Inflammatory macrophage treated with lipopolysaccharide for 4 hours (primary cell): ENCODE results near the gene CHPT1.
"Not testable (repeated sequence)": the region's sequence is repeated elsewhere in the genome, so short reads cannot be mapped to it uniquely, and the experiment has no call there.

ENCODE experiments used
- DNase-seq: peaks from one replicate; pipeline ENCODE4 v3.0.0-alpha.2; 2020

Gene CHPT1

DNA sequence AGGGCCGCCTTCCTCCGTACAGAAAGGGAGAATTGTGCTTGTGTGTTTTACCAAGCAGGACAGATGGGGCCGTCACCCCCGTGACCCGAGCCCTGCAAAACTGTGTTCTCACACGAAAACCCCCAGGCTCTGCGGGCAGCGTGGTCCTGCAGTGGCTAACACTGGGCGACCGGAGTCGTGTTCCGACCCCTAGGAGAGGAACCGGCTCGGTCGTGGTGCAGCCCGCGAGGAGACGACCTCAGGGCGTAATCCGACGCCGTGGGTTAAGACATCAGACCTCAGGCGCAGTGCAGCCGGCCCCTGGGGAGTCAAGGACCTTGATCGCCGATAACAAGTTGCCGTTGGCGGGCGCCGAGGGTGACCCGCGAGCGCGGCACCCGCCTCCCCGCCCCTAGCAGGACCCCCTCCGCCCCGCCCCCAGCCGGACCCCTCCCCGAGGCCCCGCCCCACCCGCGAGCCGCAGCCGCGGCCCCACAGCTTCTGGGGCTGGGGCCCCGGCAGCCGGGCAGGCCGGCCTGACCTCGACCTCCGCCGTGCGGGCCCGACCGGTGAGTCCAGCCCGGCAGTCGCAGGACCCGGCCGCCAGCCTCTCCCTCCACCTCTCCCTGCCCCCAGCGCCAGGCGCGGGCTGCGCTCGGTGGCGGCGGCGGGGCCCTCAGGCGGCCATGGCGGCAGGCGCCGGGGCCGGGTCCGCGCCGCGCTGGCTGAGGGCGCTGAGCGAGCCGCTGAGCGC, at the start of gene CHPT1:
CHPT1 (plus strand) TSS at position 444 of the 733 bp plus-strand sequence; CDS start at position 666, 222 bp downstream.
- peak; percentile 48 for DNase-seq

DNA sequence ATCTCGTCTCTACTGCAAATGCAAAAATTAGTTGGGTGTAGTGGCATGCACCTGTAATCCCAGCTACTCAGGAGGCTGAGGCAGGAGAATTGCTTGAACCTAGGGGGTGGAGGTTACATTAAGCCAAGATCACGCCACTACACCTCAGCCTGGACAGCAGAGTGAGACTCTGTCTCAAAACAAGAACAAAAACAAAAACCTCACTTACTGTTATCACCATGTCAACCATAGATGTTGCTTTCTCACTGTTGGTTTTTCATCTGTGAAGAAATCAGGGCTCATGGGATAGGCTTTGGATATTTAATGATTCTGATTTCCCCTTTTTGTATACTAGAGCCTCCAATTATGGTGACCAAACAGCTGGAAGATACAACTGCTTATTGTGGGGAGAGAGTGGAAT, 49.7 kb upstream of the CHPT1 start:
- DNase-seq: no peak

DNA sequence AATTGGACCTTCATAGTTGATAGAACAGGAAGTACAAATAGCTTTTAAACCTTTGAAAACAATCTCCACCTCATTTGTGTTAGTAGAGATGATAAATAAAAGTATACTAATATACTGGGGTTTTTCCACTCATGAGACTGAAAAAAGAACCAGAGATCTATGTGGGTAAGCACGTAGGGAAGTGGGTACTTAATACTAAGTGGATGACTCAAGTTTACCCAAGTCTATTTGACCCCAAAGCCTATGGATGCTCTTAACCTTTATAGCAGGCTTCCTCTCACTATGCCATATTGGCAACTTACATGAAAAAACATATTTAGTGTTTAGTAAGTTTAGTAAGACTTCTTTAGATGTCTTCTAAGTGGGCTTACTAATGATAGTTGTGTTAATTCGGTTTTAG, 49.2 kb upstream of the CHPT1 start:
- peak; percentile 42 for DNase-seq

DNA sequence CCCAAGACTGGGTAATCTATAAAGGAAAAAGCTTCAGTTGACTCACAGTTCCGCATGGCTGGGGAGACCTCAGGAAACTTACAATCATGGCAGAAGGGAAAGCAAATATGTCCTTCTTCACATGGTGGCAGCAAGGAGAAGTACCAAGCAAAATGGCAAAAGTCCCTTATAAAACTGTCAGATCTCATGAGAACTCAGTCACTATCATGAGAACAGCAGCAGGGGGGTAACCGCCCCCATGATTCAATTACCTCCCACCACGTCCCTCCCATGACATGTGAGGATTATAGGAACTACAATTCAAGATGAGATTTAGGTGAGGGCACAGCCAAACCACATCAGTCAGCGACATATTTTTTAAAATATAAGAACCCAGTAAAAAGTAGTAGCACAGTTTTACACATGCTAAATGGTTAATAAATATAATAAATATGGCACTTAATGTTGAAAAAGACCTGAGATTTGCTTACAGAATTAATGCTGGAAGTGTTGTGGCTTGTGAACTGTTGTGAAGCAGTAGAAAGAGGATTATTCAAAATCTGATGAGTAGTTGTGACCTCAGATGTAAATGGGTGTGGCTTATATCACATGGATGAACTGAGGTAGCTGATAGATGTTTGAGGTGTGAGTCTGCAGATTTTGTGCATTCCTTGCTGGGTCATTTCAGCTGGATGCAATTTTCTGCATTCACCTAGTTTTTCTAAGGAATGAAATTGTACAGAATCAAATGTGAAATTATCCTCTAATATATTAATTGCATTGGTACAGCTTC, 46.9 kb upstream of the CHPT1 start:
- no peak for DNase-seq

DNA sequence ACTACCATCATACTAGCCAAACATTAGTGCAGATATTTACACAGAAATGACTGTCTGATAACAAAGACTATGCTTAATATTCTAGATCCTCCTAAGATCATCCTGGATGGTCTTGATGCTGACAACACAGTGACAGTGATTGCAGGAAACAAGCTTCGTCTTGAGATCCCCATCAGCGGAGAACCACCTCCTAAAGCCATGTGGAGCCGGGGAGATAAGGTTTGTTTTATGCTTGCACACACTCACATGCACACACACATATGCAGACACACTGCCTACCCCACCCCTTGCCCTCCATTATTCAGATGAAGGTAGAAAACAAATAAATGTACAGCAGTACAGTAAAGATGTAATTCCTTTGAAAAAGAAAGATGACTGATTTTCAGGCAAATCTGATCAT, 44.4 kb upstream of the CHPT1 start:
- DNase-seq: no peak

DNA sequence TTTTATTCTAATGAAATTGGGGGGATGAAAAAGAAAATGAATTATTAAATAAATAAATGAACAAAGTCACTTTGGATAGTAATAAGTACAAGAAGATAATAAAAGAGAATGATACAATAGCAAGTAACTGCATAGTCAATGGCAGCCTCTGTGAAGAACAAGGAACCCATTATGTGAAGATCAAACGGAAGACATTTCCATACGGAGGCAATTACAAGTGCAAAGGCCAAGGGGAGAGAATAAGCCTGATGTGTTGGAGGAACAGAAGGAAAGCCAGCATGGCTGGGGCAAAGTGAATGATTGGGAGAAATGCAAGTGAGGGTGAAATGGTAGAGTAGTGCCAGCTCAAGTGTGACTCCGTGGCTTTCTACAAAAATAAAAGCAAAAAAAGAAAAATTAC, 43.9 kb upstream of the CHPT1 start:
- no peak for DNase-seq

DNA sequence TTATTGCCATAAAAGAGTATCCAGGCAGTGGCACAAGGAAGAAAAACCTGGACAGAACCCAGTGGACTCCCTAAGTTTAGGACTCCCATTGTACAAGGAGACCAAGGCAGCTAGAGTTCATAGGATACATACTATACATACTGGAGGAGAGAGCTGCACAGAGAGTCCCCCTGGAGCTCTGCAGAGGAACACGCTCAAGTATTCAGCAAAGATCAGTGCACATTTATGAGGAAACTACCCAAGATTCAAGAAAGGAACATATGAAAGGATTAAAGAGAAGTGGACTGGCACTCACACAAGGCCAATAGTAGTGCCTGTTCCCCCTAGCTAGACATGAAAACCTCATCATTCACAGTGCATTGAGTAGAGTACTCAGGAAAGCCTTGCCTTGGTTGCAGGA, 43.0 kb upstream of the CHPT1 start:
- DNase-seq: no peak

DNA sequence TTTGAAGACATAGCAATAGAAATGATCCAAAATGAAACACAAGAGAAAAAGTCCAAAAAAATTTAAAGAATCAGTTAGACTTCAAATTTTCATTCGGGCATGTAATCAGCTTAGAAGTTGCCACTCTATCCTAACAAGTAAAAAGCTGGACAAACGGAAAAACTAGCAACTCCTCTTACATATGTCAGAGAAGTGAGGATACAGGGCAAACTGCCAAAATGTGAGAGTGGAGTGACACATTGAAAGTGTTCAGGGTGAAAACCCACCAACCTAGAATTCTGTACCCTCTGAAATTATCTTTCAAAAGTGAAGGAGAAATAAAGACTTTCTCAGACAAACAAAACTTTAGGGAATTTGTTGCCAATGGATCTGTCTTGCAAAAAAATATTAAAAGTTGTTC, 42.0 kb upstream of the CHPT1 start:
- DNase-seq: no peak

DNA sequence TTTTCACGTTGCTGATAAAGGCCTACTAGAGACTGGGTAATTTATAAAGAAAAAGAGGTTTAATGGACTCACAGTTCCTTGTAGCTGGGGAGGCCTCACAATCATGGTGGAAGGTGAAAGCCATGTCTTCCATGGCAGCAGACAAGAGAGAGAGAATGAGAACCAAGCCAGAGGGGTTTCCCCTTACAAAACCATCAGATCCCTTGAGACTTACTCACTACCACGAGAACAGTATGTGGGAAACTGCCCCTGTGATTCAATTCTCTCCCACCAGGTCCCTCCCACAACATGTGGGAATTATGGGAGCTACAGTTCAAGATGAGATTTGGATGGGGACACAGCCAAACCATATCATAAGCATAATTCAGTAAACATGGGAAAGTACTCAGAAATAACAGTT, 36.8 kb upstream of the CHPT1 start:
- peak; percentile 47 for DNase-seq

DNA sequence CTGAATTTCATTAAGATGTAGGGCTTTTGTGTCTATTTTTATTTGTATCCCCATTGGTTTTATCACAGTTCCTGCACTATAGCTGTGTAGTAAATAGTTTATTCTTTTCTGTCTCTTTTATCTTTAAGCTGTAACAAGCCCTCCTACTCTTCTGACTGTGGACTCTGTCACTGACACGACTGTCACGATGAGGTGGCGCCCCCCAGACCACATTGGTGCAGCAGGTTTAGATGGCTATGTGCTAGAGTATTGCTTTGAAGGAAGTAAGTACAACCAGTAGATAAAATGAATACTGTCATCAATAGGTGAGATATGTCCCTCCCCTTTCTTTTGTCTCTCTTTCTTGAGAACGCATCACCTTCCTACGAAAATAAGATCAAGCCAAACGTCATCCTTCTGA, 34.1 kb upstream of the CHPT1 start:
- no peak for DNase-seq

DNA sequence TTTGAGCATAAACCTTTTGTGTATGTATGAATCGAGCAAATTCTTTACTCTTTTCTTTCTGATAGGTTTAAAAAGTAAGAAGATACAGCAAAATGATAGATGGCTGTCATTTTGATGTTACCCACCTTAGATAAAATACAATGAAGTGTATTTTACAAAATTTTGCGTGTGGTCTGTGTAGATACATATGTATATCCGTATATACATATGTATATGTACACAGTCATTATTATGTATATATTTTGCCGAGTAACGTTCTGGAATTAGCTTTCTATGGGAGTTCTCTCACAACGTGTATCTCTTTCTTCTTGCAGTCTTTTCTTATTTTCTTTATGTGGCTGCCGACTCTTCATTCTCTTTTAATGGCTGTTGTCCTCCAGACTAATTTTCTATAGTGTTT, 32.4 kb upstream of the CHPT1 start:
- no peak for DNase-seq

DNA sequence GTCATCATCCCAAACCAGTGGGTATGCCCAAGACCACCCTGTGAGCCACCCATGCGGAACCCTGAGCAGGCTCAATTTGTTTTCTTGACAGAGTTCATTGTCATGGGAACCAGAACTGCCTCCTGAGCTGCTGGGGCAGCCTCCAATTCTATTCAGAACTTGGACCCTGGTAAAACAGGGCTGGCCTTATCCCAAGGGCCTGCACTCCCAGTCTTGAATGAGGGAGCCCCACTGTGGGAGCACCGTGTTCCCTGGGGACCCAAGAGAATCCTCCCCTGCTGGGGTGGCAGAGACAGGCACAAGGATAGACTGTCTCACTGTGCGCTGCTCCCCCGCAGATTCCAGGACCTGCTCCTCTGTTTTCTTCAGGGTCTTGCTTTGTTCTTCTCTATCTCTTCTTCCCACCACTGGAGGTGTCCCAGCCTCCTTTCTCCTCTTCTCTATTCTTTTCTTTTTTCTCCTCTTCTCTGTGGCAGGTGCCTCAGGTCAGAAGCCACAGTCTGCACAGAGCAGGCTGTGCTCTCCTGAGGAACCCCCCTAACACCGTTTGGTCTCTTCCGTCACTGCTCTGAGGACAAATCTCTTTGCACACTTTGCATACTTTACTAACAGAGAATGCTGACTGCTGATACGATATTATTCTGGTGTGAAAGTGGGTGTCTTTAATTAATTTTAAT, 31.2 kb upstream of the CHPT1 start:
- no peak for DNase-seq

DNA sequence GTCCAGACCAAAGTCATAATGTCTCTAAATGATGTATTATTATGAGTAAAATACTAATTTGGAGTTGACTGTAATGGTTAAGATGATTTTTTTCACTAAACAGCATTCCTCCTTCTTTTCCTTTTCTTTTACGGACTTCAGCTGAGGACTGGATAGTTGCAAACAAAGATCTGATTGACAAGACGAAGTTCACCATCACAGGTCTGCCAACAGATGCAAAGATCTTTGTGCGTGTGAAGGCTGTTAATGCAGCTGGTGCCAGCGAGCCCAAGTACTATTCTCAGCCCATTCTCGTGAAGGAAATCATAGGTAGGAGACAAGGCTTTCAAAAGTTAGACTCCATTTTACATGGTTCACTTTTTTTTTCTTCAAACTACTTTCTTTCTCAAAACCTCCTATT, 29.8 kb upstream of the CHPT1 start:
- no peak for DNase-seq

DNA sequence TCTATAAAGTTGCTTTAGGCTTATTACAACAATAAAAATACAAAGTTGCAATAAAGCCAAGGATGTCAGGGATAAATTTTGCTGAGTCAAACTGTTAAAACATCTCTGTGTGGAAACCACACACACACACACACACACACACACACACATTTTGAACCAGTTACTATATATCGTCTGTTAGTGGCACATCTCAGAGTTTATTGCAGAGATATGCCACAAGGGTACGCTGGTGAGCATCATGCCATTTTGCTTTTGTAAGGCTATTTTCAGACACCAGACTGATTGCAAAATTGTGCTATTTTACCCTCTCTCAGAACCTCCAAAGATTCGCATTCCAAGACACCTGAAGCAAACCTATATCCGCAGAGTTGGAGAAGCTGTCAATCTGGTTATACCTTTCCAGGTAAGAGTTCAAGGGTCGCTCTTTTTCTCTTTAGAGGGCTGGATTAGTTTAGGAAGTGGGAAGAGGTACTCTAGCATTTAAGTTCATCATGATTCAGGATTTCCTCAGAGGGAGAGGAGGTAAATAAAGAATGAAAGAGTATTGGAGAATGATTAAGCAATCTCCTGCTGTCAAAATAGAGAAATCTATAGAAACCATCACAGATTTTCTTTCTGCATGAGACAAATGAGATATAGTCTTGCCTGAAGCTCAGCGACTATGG, 27.3 kb upstream of the CHPT1 start:
- DNase-seq: peak; percentile 74

DNA sequence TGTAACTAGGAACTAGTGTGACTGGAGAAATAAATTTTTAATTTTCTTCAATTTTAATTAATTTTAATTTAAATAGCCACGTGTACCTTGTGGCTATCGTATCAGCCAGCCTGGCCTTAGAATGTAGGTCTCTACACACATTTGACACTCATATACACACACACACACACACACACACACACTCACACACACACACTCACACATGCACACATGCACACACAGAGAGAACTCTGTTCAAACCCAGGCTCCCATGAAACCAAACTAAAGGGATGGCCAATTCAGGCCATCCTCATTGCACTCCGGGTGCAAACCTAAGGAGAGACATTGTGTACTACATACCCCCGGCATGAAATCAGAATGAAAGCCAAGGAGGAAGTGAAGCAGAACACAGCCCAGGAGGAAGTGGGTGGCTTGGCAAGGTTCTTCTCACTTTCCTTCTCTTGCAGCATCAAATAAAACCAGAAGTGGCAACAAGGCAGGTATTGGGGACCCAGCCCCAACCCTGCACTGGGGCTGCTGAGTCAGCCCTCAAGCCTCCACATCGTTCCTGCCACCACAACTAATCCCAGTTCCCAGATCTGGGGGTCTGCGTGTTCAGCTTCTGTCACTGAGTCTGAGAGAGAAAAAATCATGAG, 26.2 kb upstream of the CHPT1 start:
- DNase-seq: peak; percentile 80

DNA sequence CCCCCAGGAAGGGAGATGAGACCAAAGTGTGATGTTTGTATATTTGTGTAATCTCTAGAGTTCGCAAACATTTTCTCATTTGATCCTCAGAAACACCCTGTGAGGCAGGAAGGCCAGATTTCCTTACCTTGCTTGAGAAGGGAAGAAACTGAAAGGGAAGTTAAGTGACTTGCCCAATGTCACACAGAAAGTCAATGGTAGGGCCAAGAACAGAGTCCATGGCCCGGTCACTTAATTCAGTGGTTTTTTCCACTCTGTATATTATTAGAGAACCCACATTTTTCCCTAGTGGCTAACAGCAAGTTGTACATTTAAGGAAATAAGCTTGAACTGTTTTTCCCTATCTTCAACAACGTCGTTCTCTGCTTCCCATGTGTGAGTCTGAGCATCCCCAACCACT, 25.6 kb upstream of the CHPT1 start:
- peak; percentile 47 for DNase-seq

DNA sequence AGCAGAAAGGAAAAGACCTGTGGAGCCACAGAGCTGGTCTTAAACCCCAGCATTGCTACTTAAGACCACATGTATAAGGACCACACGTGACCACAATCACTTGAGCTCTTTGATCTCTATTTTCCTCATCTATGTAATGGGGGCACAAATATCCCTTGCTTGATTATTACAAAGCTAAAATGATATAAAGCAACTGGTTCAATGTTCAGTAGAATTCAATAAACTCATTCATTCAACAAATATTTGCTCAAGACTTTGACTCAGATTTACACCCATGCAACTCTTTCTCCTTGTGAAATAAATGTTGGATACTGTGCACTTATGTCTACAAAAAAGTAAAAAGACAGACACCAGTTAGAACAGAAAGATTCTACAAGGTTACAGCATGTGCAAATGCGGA, 21.9 kb upstream of the CHPT1 start:
- DNase-seq: no peak

DNA sequence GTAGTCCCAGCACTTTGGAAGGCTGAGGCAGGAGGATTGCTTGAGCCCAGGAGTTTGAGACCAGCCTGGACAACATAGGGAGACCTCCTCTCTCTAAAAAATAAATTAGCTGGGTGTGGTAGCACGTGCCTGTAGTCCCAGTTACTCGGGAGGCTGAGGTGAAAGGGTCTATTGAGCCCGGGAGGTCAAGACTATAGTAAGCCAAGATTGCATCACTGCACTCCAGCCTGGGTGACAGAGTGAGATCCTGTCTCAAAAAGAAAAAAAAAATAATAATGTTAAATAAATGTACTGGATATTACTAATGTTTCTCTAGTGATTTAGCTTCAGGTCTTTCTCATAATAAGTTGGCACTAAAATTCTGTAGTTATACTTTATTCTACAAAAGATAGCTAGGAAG, 20.9 kb upstream of the CHPT1 start:
- DNase-seq: not testable (repeated sequence)

DNA sequence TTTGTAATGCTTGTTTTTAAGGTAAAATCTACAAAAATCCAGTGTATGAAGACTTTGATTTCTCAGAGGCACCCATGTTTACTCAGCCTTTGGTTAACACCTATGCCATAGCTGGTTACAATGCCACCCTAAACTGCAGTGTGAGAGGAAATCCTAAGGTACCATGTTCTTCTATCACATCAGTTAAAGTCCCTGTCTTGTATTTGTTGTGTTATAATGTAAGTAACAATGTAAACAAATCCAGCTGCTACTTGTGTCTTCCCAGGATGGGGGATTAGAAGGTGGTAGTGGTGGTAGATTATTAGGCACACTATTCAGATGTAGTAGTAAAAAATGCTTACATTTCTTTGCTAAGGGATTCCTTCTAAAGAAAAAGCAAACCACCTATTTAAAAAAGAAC, 19.4 kb upstream of the CHPT1 start:
- no peak for DNase-seq

DNA sequence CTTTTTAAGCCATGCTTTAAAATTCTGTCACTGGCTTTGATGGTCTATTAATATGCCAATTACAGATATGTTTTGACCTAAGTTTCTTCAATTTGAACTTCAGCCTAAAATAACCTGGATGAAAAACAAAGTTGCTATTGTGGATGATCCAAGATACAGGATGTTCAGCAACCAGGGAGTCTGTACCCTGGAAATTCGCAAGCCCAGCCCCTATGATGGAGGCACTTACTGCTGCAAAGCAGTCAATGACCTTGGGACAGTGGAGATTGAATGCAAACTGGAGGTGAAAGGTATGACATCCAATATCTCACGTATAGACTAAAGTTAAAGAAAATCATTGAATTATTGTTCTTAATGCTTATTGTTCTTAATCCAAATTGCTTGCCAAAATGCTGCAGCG, 17.2 kb upstream of the CHPT1 start:
- no peak for DNase-seq

DNA sequence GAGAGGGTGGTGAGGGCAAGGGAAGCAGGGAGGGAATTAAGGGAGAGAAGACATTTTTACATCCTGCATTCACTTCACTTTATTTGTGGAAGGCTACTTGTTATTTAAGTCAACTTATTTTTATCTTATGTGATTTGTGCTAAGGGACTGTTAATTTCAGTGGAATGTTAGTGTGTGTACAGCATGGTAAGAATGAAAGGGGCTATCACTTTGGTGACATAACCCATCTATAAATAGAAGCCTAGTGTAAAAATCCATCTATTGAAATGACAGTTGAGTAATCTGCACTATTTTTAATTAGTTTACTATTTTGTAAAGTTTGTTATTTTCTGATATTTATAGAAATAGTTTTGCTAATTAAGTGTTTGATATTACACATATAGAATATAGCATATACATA, 16.8 kb upstream of the CHPT1 start:
- DNase-seq: no peak

DNA sequence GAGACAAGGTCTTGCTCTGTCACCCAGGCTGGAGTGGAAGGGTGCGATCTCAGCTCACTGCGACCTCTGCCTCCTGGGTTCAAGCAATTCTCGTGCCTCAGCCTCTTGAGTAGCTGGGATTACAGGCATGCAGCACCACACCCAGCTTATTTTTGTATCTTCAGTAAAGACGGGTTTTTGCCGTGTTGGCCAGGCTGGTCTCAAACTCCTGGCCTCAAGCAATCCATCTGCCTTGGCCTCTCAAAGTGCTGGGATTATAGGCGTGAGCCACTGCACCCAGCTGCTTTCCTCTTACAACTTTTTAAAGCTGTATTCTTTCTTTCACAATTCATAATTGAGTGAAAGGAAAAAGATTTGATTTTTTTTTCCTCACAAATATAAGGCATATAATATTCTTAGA, 15.8 kb upstream of the CHPT1 start:
- DNase-seq: not testable (repeated sequence)

DNA sequence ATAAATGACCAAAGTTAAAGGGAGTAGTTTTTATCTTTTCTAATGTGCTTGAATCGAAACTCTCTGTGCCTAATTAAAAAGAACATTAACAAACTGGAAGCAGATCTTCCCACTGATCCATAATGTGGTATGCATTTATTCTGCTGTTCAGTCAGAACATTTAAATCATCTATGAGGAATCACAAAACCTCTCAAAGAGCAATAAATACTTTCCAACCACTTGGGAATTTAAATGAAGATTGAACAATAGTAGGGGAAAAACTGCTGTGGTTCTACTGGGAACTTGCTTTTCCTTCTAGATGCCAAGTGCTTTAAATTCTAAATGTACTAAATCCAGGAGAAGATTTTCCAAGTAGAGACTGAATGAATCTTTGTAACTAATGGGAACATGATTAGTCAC, 12.3 kb upstream of the CHPT1 start:
- DNase-seq: no peak
